Smooth muscle cell (in vitro differentiated cells): ENCODE results near the gene HMCN2. TPM values are rescaled to one million over a fixed set of nuclear protein-coding genes. Genes with fewer than 3 reads are reported as not detected.

Experiments used
- DNase-seq: peaks from one replicate; lab custom pipeline; 2025; ENCODE audit not compliant: unreplicated experiment; lab: John Stamatoyannopoulos, UW
- H2AFZ ChIP-seq: fragments of 200-600 bp; sonication (generic); 2 replicates; pipeline ENCODE4 v1.6.0; 2016; ENCODE audit warnings: antibody characterized with exemption, low read depth, mild to moderate bottlenecking
- H3F3A ChIP-seq: fragments of 200-600 bp; sonication (generic); 2 replicates; pipeline ENCODE4 v1.6.0; 2017; ENCODE audit warnings: antibody characterized with exemption, low read depth
- H3K27ac ChIP-seq: fragments of 200-600 bp; sonication (generic); 2 replicates; pipeline ENCODE4 v1.5.1; 2016; ENCODE audit warnings: low read depth, mild to moderate bottlenecking
- H3K27me3 ChIP-seq: fragments of 200-600 bp; sonication (generic); 2 replicates; pipeline ENCODE4 v1.6.1; 2016; ENCODE audit warnings: low read depth, mild to moderate bottlenecking
- H3K36me3 ChIP-seq: fragments of 200-600 bp; sonication (generic); 2 replicates; pipeline ENCODE4 v1.5.1; 2016; ENCODE audit warnings: low read depth
- H3K4me1 ChIP-seq: fragments of 200-600 bp; sonication (generic); 2 replicates; pipeline ENCODE4 v1.5.1; 2016; ENCODE audit warnings: low read depth
- H3K4me2 ChIP-seq: fragments of 200-600 bp; sonication (generic); 2 replicates; pipeline ENCODE4 v1.6.0; 2016; ENCODE audit warnings: mild to moderate bottlenecking
- H3K4me3 ChIP-seq: fragments of 200-600 bp; sonication (generic); 2 replicates; pipeline ENCODE4 v1.5.1; 2016; ENCODE audit warnings: mild to moderate bottlenecking
- H3K79me2 ChIP-seq: fragments of 200-600 bp; sonication (generic); 2 replicates; pipeline ENCODE4 v1.6.0; 2016; ENCODE audit warnings: low read depth, mild to moderate bottlenecking
- H3K9ac ChIP-seq: fragments of 200-600 bp; sonication (generic); 2 replicates; pipeline ENCODE4 v1.6.0; 2016; ENCODE audit warnings: low read depth
- H3K9me3 ChIP-seq: fragments of 200-600 bp; sonication (generic); replicated peaks from 2 replicates; pipeline ENCODE4 v1.5.1; 2016; ENCODE audit warnings: low read depth
- H4K20me1 ChIP-seq: fragments of 200-600 bp; sonication (generic); 2 replicates; pipeline ENCODE4 v1.6.0; 2016; ENCODE audit warnings: low read depth
- WGBS: methylation state at CpG from one replicate; pipeline ENCODE4 v1.1.7; 2016; ENCODE audit warnings: low lambda C conversion rate; 5-methylcytosine and 5-hydroxymethylcytosine counted together
- polyA plus RNA-seq: library from polyadenylated mRNA; unstranded; fragments of >200 nt; fragmentation: Nextera tagmentation; extraction: Ambion mirVana; gene quantifications from 2 replicates; pipeline ENCODE4 v1.2.1, GENCODE V29; 2016
- total RNA-seq: library from RNA; depleted of rRNA; stranded (reverse); fragments of >200 nt; gene quantifications from 2 replicates; pipeline ENCODE4 v1.2.3, GENCODE V29; 2014
- TF ChIP-seq, protein P1 (sequence below): fragments of 200-600 bp; sonication (generic); IDR thresholded peaks from 2 replicates; pipeline ENCODE4 v1.5.1; 2017; ENCODE audit warnings: borderline replicate concordance, mild to moderate bottlenecking, antibody characterized with exemption; ENCODE audit not compliant: insufficient read depth, poor library complexity, severe bottlenecking

The HMCN2 gene
- total and polyA plus RNA-seq, 2 experiments from 2014 or later, result under 0.01 TPM; not detected in 1

- peaks cover 17% of the 10 kb centered on the region for H3K36me3 ChIP-seq
- H3F3A ChIP-seq, result no peaks in the 10 kb centered on the region
- H3K4me3 ChIP-seq, result no peak overlapping the region
- peaks cover 10% of the 10 kb centered on the region for H3K9me3 ChIP-seq
- no peaks in the 10 kb centered on the region for H3K79me2 ChIP-seq
- 97% methylated on average over 12 of the region's 12 CpGs for WGBS
- no peak overlapping the region for H2AFZ ChIP-seq
- H4K20me1 ChIP-seq, result no peaks in the 10 kb centered on the region
- no peak overlapping the region for H3K27ac ChIP-seq
- DNase-seq, result no peak
- TF ChIP-seq, protein P1, sequence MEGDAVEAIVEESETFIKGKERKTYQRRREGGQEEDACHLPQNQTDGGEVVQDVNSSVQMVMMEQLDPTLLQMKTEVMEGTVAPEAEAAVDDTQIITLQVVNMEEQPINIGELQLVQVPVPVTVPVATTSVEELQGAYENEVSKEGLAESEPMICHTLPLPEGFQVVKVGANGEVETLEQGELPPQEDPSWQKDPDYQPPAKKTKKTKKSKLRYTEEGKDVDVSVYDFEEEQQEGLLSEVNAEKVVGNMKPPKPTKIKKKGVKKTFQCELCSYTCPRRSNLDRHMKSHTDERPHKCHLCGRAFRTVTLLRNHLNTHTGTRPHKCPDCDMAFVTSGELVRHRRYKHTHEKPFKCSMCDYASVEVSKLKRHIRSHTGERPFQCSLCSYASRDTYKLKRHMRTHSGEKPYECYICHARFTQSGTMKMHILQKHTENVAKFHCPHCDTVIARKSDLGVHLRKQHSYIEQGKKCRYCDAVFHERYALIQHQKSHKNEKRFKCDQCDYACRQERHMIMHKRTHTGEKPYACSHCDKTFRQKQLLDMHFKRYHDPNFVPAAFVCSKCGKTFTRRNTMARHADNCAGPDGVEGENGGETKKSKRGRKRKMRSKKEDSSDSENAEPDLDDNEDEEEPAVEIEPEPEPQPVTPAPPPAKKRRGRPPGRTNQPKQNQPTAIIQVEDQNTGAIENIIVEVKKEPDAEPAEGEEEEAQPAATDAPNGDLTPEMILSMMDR, result no peak
- no peaks in the 10 kb centered on the region for H3K27me3 ChIP-seq
- H3K4me2 ChIP-seq, result no peak overlapping the region
- no peaks in the 10 kb centered on the region for H3K4me1 ChIP-seq
- no peak overlapping the region for H3K9ac ChIP-seq
Observed at GRCh38 chr9:130226112-130226511, 39.4 kb upstream of the HMCN2 start.

DNA sequence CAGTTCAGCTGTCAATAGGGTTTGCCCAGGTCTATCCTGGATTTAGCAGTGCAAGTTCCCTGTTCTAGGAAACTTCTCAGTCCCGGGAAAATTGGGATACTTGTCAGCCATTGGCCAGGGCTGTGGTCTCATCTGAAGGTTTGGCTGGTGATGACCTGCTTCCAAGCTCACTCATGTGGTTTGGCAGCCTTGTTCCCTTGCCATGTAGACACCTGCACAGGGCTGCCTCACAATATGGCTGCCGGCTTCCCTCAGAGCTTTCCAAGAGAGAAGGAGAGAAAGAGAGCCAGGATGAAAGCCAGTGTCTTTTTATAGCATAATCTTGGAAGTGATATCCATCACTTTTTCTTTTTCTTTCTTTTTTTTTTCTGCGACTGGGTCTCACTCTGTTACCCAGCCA lies 37.7 kb upstream of the HMCN2 start:
- TF ChIP-seq, protein P1, result no peak
- H3K9me3 ChIP-seq, result peaks cover 10% of the 10 kb centered on the region
- H3K9ac ChIP-seq, result no peak overlapping the region
- H3K36me3 ChIP-seq, result peaks cover 17% of the 10 kb centered on the region
- no peak overlapping the region for H3K27ac ChIP-seq
- no peak overlapping the region for H3K4me3 ChIP-seq
- H3K4me2 ChIP-seq, result no peak overlapping the region
- no peaks in the 10 kb centered on the region for H3K79me2 ChIP-seq
- H3K27me3 ChIP-seq, result no peaks in the 10 kb centered on the region
- WGBS, result 95% methylated on average over 3 of the region's 3 CpGs
- H3F3A ChIP-seq, result no peaks in the 10 kb centered on the region
- no peak for DNase-seq
- H2AFZ ChIP-seq, result no peak overlapping the region
- H3K4me1 ChIP-seq, result no peaks in the 10 kb centered on the region
- H4K20me1 ChIP-seq, result no peaks in the 10 kb centered on the region

- Histone ChIP-seq H3K79me2 (no peaks in the 10 kb centered on the region), H3K4me3 (no peak overlapping the region), H4K20me1 (no peaks in the 10 kb centered on the region), H3K36me3 (peaks cover 17% of the 10 kb centered on the region), H3K4me1 (no peaks in the 10 kb centered on the region), H3F3A (no peaks in the 10 kb centered on the region), H3K27me3 (no peaks in the 10 kb centered on the region), H3K9ac (no peak overlapping the region), H2AFZ (no peak overlapping the region), H3K9me3 (peaks cover 10% of the 10 kb centered on the region), H3K27ac (no peak overlapping the region), H3K4me2 (no peak overlapping the region)
- no peak for DNase-seq
- 84% methylated on average over 3 of the region's 3 CpGs for WGBS
- TF ChIP-seq, protein P1, result no peak
Observed at GRCh38 chr9:130229759-130230158, 35.8 kb upstream of the HMCN2 start.

- Histone ChIP-seq H4K20me1 (peaks cover 3% of the 10 kb centered on the region), H3K4me2 (no peak overlapping the region), H2AFZ (no peak overlapping the region), H3K36me3 (peaks cover 17% of the 10 kb centered on the region), H3F3A (no peaks in the 10 kb centered on the region), H3K9me3 (peaks cover 10% of the 10 kb centered on the region), H3K79me2 (no peaks in the 10 kb centered on the region), H3K4me3 (no peak overlapping the region), H3K27ac (no peak overlapping the region), H3K27me3 (no peaks in the 10 kb centered on the region), H3K4me1 (no peaks in the 10 kb centered on the region), H3K9ac (no peak overlapping the region)
- WGBS, result 94% methylated on average over 1 of the region's 1 CpG
- TF ChIP-seq, protein P1, result no peak
- DNase-seq, result no peak
Observed at GRCh38 chr9:130230631-130231030, 34.9 kb upstream of the HMCN2 start.
